H9 (cell line): Measurements from ENCODE around the gene CERS5. TPM values are rescaled to one million over a fixed set of nuclear protein-coding genes. Genes with fewer than 3 reads are reported as not detected.

Source experiments
- DNase-seq: peaks from one replicate; pipeline ENCODE4 v3.0.0-alpha.2; 2017
- H2AFZ ChIP-seq: one replicate; pipeline ENCODE4 v1.6.1; 2013; ENCODE audit warnings: mild to moderate bottlenecking, low read length, control low read depth, moderate library complexity
- H2AK5ac ChIP-seq: 2 replicates; pipeline ENCODE4 v1.6.1; 2013; ENCODE audit warnings: low read length, control low read depth, mixed read lengths; ENCODE audit not compliant: insufficient read length
- H2BK120ac ChIP-seq: one replicate; pipeline ENCODE4 v1.6.1; 2013; ENCODE audit warnings: low read depth, mild to moderate bottlenecking, low read length, control low read depth, inconsistent platforms; ENCODE audit not compliant: poor library complexity, severe bottlenecking
- H2BK12ac ChIP-seq: 2 replicates; pipeline ENCODE4 v1.6.1; 2013; ENCODE audit warnings: low read length, control low read depth, mixed read lengths, low read depth; ENCODE audit not compliant: insufficient read length
- H2BK15ac ChIP-seq: 2 replicates; pipeline ENCODE4 v1.6.1; 2013; ENCODE audit warnings: low read depth, low read length, control low read depth
- H2BK20ac ChIP-seq: one replicate; pipeline ENCODE4 v1.6.1; 2013; ENCODE audit warnings: low read depth, mild to moderate bottlenecking, low read length, control low read depth, inconsistent platforms; ENCODE audit not compliant: poor library complexity, severe bottlenecking
- H2BK5ac ChIP-seq: 2 replicates; pipeline ENCODE4 v1.6.1; 2013; ENCODE audit warnings: low read length, control low read depth, mixed read lengths; ENCODE audit not compliant: insufficient read length
- H3K14ac ChIP-seq: 2 replicates; pipeline ENCODE4 v1.6.1; 2013; ENCODE audit warnings: low read length, control low read depth; ENCODE audit not compliant: insufficient read depth
- H3K18ac ChIP-seq: 2 replicates; pipeline ENCODE4 v1.6.1; 2013; ENCODE audit warnings: low read depth, mild to moderate bottlenecking, mixed read lengths, low read length, control low read depth; ENCODE audit not compliant: insufficient read length
- H3K23ac ChIP-seq: 2 replicates; pipeline ENCODE4 v1.6.1; 2013; ENCODE audit warnings: low read length, control low read depth, mixed read lengths, low read depth; ENCODE audit not compliant: insufficient read length
- H3K23me2 ChIP-seq: 2 replicates; pipeline ENCODE4 v1.6.1; 2013; ENCODE audit warnings: low read depth, mild to moderate bottlenecking, mixed read lengths, low read length, control low read depth; ENCODE audit not compliant: insufficient read length, poor library complexity, severe bottlenecking
- H3K27ac ChIP-seq: 2 replicates; pipeline ENCODE4 v1.5.1; 2013; ENCODE audit warnings: low read length, control low read depth, mixed read lengths, low read depth; ENCODE audit not compliant: insufficient read length
- H3K27me3 ChIP-seq: 2 replicates; pipeline ENCODE4 v1.6.1; 2013; ENCODE audit warnings: low read length, control low read depth, inconsistent platforms; ENCODE audit not compliant: insufficient read depth
- H3K4ac ChIP-seq: 2 replicates; pipeline ENCODE4 v1.6.1; 2013; ENCODE audit warnings: low read depth, mild to moderate bottlenecking, control low read depth, inconsistent platforms, low read length, moderate library complexity
- H3K4me1 ChIP-seq: 2 replicates; pipeline ENCODE4 v1.6.1; 2013; ENCODE audit warnings: low read length, control low read depth, inconsistent platforms; ENCODE audit not compliant: insufficient read depth
- H3K4me2 ChIP-seq: 2 replicates; pipeline ENCODE4 v1.6.1; 2013; ENCODE audit warnings: low read length, control low read depth, mixed read lengths; ENCODE audit not compliant: insufficient read length, insufficient read depth
- H3K56ac ChIP-seq: 2 replicates; pipeline ENCODE4 v1.6.1; 2013; ENCODE audit warnings: low read depth, mild to moderate bottlenecking, mixed read lengths, low read length, control low read depth; ENCODE audit not compliant: insufficient read length
- H3K79me1 ChIP-seq: 2 replicates; pipeline ENCODE4 v1.6.1; 2013; ENCODE audit warnings: low read depth, mild to moderate bottlenecking, moderate library complexity, low read length, control low read depth, inconsistent platforms; ENCODE audit not compliant: insufficient read depth, poor library complexity, severe bottlenecking
- H3K79me2 ChIP-seq: 2 replicates; pipeline ENCODE4 v1.6.1; 2013; ENCODE audit warnings: low read length, control low read depth, inconsistent platforms; ENCODE audit not compliant: insufficient read depth
- H3K9ac ChIP-seq: 2 replicates; pipeline ENCODE4 v1.6.1; 2013; ENCODE audit warnings: low read length, control low read depth, mixed read lengths; ENCODE audit not compliant: insufficient read length; ENCODE audit errors: extremely low read depth
- H3K9me3 ChIP-seq: one replicate; pipeline ENCODE4 v1.6.1; 2013; ENCODE audit warnings: low read depth, low read length, inconsistent platforms; ENCODE audit not compliant: control insufficient read depth
- H3T11ph ChIP-seq: one replicate; pipeline ENCODE4 v1.6.1; 2013; ENCODE audit warnings: mild to moderate bottlenecking, low read length, control low read depth, inconsistent platforms
- H4K20me1 ChIP-seq: one replicate; pipeline ENCODE4 v1.6.1; 2013; ENCODE audit not compliant: control insufficient read depth, insufficient read length, insufficient read depth
- H4K5ac ChIP-seq: 2 replicates; pipeline ENCODE4 v1.6.1; 2013; ENCODE audit warnings: low read depth, mild to moderate bottlenecking, mixed read lengths, low read length, control low read depth; ENCODE audit not compliant: insufficient read length
- H4K8ac ChIP-seq: replicated peaks from 2 replicates; pipeline ENCODE4 v1.6.1; 2013; ENCODE audit warnings: low read length, control low read depth, mixed read lengths, low read depth; ENCODE audit not compliant: insufficient read length
- H4K91ac ChIP-seq: 2 replicates; pipeline ENCODE4 v1.6.1; 2013; ENCODE audit warnings: low read depth, mild to moderate bottlenecking, moderate library complexity, mixed read lengths, low read length, control low read depth; ENCODE audit not compliant: insufficient read length
- H3K27ac Mint-ChIP-seq, 3 experiments: 2 replicates in 2 of 3; 3 replicates in 1 of 3; pipeline ENCODE4 v1.8.0; 2020 to 2021; ENCODE audit warnings: mixed read lengths in 3 of 3, mild to moderate bottlenecking in 1 of 3, moderate library complexity in 1 of 3
- H3K27me3 Mint-ChIP-seq: 2 replicates; pipeline ENCODE4 v1.8.0; 2021; ENCODE audit warnings: low read depth, mild to moderate bottlenecking, moderate library complexity, mixed read lengths
- H3K36me3 Mint-ChIP-seq, 3 experiments: 2 replicates in 2 of 3; 3 replicates in 1 of 3; pipeline ENCODE4 v1.8.0; 2020 to 2021; ENCODE audit warnings: low read depth in 3 of 3, mixed read lengths in 3 of 3; ENCODE audit not compliant: insufficient read depth in 1 of 3
- H3K4me1 Mint-ChIP-seq, 2 experiments: 2 replicates each; pipeline ENCODE4 v1.8.0; 2020; ENCODE audit warnings: mixed read lengths in 2 of 2
- H3K4me3 Mint-ChIP-seq, 2 experiments: 2 replicates in 1 of 2; 3 replicates in 1 of 2; pipeline ENCODE4 v1.8.0; 2020 to 2021; ENCODE audit warnings: mild to moderate bottlenecking in 2 of 2, mixed read lengths in 2 of 2, moderate library complexity in 1 of 2
- H3K9me3 Mint-ChIP-seq, 2 experiments: 2 replicates in 1 of 2; 3 replicates in 1 of 2; pipeline ENCODE4 v1.8.0; 2020; ENCODE audit warnings: mild to moderate bottlenecking in 2 of 2, mixed read lengths in 2 of 2, moderate library complexity in 1 of 2
- WGBS: extraction: QIAGEN DNeasy Blood & Tissue Kit; methylation state at CpG from one replicate; pipeline ENCODE4 v1.1.7; 2013; ENCODE audit warnings: missing lambda C conversion rate, low lambda C conversion rate, mixed read lengths; ENCODE audit not compliant: insufficient read length; ENCODE audit errors: extremely low coverage; 5-methylcytosine and 5-hydroxymethylcytosine counted together
- total RNA-seq: library from RNA; stranded (reverse); gene quantifications from 2 replicates; pipeline ENCODE4 v1.2.1, GENCODE V29; 2021
- TF ChIP-seq, protein P1 (sequence below): fragments of 200-600 bp; sonication (generic); conservative IDR thresholded peaks from 3 replicates; pipeline ENCODE4 v1.8.0; 2021; ENCODE audit warnings: antibody characterized with exemption, mild to moderate bottlenecking

Gene CERS5
- total RNA-seq, 1 experiment from 2014 or later, result 68.8 TPM

DNA sequence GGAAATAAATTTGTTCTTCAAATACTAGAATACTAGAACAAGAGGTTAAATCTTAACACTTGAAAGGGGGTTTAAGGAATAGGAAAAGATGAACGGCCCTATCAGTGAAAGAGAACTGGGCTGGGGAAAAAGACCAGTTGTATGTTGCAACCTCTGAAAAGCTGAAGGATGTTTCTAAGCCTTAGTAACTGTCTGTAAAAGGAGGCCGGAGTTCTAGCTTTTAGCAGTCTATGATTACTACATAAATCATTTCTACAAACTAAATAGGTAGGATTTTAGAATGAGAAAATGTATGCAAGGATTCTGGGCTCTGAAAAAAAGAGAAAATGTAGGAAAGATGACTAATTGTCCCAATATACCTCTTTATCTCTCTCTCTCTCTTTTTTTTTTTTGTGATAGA, 4.9 kb downstream of the CERS5 start:
- no peak for DNase-seq
- H3K27me3 Mint-ChIP-seq, result no peaks in the 10 kb centered on the region
- H3K4me3 Mint-ChIP-seq, result no peak overlapping the region
- H4K20me1 ChIP-seq, result no peaks in the 10 kb centered on the region
- H3K23ac ChIP-seq, result no peak overlapping the region
- H2AK5ac ChIP-seq, result no peak overlapping the region
- no peaks in the 10 kb centered on the region for H3K9me3 ChIP-seq
- no peak overlapping the region for H4K5ac ChIP-seq
- WGBS, result no CpG with 5 or more reads among the region's 2 CpGs
- no peak overlapping the region for H2BK12ac ChIP-seq
- no peak overlapping the region for H3K9ac ChIP-seq
- TF ChIP-seq, protein P1, sequence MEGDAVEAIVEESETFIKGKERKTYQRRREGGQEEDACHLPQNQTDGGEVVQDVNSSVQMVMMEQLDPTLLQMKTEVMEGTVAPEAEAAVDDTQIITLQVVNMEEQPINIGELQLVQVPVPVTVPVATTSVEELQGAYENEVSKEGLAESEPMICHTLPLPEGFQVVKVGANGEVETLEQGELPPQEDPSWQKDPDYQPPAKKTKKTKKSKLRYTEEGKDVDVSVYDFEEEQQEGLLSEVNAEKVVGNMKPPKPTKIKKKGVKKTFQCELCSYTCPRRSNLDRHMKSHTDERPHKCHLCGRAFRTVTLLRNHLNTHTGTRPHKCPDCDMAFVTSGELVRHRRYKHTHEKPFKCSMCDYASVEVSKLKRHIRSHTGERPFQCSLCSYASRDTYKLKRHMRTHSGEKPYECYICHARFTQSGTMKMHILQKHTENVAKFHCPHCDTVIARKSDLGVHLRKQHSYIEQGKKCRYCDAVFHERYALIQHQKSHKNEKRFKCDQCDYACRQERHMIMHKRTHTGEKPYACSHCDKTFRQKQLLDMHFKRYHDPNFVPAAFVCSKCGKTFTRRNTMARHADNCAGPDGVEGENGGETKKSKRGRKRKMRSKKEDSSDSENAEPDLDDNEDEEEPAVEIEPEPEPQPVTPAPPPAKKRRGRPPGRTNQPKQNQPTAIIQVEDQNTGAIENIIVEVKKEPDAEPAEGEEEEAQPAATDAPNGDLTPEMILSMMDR, result no peak
- peaks cover 15% of the 10 kb centered on the region; the same call in 1 of the 2 replicates for H3K79me2 ChIP-seq
- peaks cover 15 to 18% of the 10 kb centered on the region in 2 experiments for H3K4me1 Mint-ChIP-seq
- H3K4me1 ChIP-seq, result no peaks in the 10 kb centered on the region
- no peaks in the 10 kb centered on the region for H3K27me3 ChIP-seq
- no peak overlapping the region for H2BK20ac ChIP-seq
- no peak overlapping the region for H3K56ac ChIP-seq
- H3K9me3 Mint-ChIP-seq, result no peaks in the 10 kb centered on the region
- no peak overlapping the region for H3K27ac ChIP-seq
- H2BK120ac ChIP-seq, result no peak overlapping the region
- H4K8ac ChIP-seq, result no peak overlapping the region
- H2BK5ac ChIP-seq, result no peak overlapping the region
- no peak overlapping the region for H3T11ph ChIP-seq
- H3K79me1 ChIP-seq, result no peaks in the 10 kb centered on the region
- H3K14ac ChIP-seq, result no peak overlapping the region
- H3K4ac ChIP-seq, result no peak overlapping the region
- no peak overlapping the region for H3K4me2 ChIP-seq
- peaks cover 6% of the 10 kb centered on the region for H3K23me2 ChIP-seq
- no peak overlapping the region for H4K91ac ChIP-seq
- H3K18ac ChIP-seq, result no peak overlapping the region
- H2AFZ ChIP-seq, result no peak overlapping the region
- H3K27ac Mint-ChIP-seq, result 0 out of 7 replicates have a peak overlapping the region, but pooled peaks of 1 of the 3 experiments have one; percentile 47
- H3K36me3 Mint-ChIP-seq, result peaks cover 8 to 18% (median 10%) of the 10 kb centered on the region in 3 experiments
- no peak overlapping the region for H2BK15ac ChIP-seq
